Measurements from ENCODE around the gene TUBGCP3.

GRCh38 chr13:112529216-112529615 lies 58.7 kb downstream of the TUBGCP3 start:
- TF ChIP-seq CTCF (IDR thresholded peaks at IDR 0.05) (no peak), POLR2AphosphoS5 (IDR thresholded peaks at IDR 0.05) (no peak)
